ENCODE data around the gene GPR143. TPM values are rescaled to one million over a fixed set of nuclear protein-coding genes. Genes with fewer than 3 reads are reported as not detected.

GPR143 gene
- total RNA-seq, 1 donor from 2014 or later: 58.2 TPM

Other genes starting within 250 kb of the GPR143 start
- 6.1 and 33.0 TPM in 2 replicates for gene SHROOM2, start 20.6 kb upstream of the GPR143 start, total RNA-seq
- gene CLDN34, start 201.5 kb upstream of the GPR143 start, total RNA-seq: 0.40 TPM in 1 of 2 replicates, not detected in the other

Measured in renal cortical epithelial cell (primary cell).